ENCODE data around the gene GTF2E1.
"Not testable (repeated sequence)": the region's sequence is repeated elsewhere in the genome, so short reads cannot be mapped to it uniquely, and the experiment has no call there.

GTF2E1 gene

GRCh38 chr3:120742198-120742848, at the start of gene GTF2E1, which contains the start of gene RABL3:
GTF2E1 (plus strand) TSS chr3:120742744; CDS start chr3:120750553, 7,809 bp downstream.
RABL3 (minus strand) TSS chr3:120742516; CDS start chr3:120742507, 9 bp downstream.
- peak; percentile 100 for DNase-seq (ENCODE audit: low read depth)

GRCh38 chr3:120693439-120694171, 48.9 kb upstream of the GTF2E1 start:
- DNase-seq (ENCODE audit: low read depth): peak; percentile 74

DNA sequence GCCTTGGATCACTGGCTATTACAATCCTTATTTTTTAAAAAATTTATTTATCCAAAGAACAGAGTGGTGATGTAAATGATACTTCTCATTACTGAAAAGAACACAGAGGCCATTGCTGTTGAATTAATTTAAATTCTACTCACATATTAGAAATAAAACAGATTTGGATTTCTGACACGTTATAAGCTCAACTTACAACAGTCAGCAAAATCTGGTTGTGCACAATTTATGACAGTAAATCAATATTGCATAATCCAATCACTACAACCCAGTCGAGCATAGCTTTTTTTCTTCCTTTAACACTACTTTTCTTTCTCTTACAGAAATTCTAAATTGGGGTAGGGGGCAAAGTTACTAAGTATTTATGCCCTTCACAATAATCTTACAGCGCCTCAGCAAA, 43.2 kb upstream of the GTF2E1 start:
- no peak for DNase-seq (ENCODE audit: low read depth)

GRCh38 chr3:120705884-120706582, 36.5 kb upstream of the GTF2E1 start:
- peak; percentile 59 for DNase-seq (ENCODE audit: low read depth)

DNA sequence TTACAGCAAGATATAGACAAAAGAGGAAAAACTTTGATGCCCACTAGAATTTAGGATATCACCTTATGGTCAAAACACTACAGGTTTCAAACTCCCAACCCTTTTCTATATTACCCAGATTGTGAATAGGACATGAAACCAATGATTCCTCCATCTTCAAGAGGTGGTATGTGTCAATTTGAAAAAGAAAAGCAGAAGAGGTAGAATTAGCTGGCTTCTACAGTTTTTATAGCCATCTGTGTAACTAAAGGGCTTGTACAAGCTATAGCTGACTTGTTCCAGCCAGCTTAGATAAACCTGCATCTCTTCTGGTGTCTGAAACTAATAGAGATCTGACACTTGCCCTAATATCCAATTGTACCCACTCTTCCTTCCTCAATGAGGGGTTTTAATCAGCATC, 35.6 kb upstream of the GTF2E1 start:
- DNase-seq (ENCODE audit: low read depth): no peak

GRCh38 chr3:120708408-120708807, 34.1 kb upstream of the GTF2E1 start:
- DNase-seq (ENCODE audit: low read depth): no peak

GRCh38 chr3:120710369-120710768, 32.2 kb upstream of the GTF2E1 start:
- DNase-seq (ENCODE audit: low read depth): no peak

DNA sequence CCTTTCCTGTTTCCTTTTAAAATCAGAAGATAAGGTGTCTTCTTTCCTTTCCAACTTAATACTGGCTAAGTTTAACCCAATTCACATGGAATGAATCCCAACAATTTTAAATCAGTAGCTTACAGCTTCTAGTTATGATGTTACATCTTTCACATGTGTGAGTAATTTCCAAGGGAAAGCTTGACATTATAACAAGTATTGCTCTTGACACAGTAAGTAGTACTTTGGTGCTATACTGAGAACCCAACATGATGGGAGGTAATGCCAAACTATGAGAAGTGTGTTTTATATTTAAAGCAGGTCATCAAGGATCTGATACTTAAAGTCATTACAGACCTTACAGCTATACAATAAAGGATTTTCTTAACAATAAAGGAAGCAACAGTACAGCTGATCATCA, 29.3 kb upstream of the GTF2E1 start:
- no peak for DNase-seq (ENCODE audit: low read depth)

DNA sequence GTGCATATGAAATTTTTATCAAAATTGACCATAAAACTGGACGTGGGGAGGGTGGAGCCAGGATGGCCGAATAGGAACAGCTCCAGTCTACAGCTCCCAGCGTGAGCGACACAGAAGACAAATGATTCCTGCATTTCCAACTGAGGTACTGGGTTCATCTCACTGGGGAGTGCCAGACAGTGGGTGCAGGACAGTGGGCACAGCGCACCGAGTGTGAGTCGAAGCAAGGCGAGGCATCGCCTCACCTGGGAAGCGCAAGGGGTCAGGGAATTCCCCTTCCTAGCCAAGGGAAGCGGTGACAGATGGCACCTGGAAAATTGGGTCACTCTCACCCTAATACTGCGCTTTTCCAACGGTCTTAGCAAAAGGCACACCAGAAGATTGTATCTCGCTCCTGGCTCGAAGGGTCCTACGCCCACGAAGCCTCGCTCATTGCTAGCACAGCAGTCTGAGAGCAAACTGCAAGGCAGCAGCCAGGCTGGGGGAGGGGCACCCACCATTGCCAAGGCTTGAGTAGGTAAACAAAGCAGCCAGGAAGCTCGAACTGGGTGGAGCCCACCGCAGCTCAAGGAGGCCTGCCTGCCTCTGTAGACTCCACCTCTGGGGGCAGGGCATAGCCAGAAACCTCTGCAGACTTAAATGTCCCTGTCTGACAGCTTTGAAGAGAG, 23.2 kb upstream of the GTF2E1 start:
- DNase-seq (ENCODE audit: low read depth): peak; percentile 17

DNA sequence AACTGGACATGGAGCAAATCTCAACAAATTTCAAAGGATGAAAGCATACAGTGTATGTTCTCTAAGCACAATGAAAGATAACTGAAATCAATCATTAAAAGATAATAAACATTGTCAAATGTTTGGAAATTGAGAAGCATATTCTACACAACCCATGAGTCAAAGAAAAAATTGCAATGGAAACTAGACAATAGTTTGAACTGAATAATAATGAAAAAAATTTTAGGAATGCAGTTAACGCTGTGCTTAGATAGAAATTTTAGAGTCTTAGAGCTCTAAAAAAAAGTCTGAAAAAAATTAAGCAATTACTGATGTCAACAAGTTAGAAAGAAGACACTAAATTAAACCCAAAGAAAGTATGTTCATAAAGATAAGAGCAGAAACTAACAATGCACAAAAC, 15.8 kb upstream of the GTF2E1 start:
- peak; percentile 13 for DNase-seq (ENCODE audit: low read depth)

- DNase-seq (ENCODE audit: low read depth): no peak
These were observed 11.7 kb upstream of the GTF2E1 start for GRCh38 chr3:120730576-120731542.

- not testable (repeated sequence) for DNase-seq (ENCODE audit: low read depth)
These were observed 4.5 kb upstream of the GTF2E1 start for GRCh38 chr3:120738006-120738405.

GRCh38 chr3:120741320-120741719, 1.2 kb upstream of the GTF2E1 start:
- no peak for DNase-seq (ENCODE audit: low read depth)

- DNase-seq (ENCODE audit: low read depth): peak; percentile 44
These were observed 727 bp upstream of the GTF2E1 start for GRCh38 chr3:120741837-120742197.

GRCh38 chr3:120742849-120743365, 363 bp downstream of the GTF2E1 start:
- DNase-seq (ENCODE audit: low read depth): peak; percentile 24

DNA sequence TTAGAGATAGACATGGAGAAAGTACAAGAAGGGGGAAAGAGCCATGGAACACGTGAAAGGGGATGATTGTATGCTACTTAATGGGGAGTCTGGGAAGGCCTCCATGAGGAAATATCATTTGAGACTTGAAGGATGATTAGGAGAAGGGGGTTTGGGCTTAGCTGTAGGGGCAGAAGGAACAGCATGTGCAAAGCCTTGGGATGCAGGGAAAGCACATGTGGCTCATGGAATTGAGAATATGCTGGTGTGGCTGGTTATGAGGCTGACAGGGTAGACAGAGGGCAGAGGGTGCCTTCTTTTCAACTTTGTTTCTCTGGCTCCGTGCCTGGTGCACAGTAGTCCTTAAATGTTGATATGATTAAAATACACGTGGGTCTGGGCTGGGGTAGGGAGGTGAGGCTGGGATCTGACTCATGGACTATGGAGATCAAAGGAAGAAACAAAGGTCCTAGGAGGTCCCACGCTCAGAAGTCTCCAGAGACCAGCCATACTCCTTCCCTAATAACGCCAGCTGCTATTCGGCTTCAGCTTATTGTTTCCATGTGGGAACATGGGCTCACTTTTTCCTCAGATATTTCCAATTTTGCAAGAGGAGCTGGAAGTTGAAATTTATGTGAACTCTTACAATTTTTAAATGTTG, 1.1 kb downstream of the GTF2E1 start:
- no peak for DNase-seq (ENCODE audit: low read depth)

GRCh38 chr3:120745466-120745865, 2.9 kb downstream of the GTF2E1 start:
- no peak for DNase-seq (ENCODE audit: low read depth)

GRCh38 chr3:120749843-120750242, 7.3 kb downstream of the GTF2E1 start:
- no peak for DNase-seq (ENCODE audit: low read depth)

DNA sequence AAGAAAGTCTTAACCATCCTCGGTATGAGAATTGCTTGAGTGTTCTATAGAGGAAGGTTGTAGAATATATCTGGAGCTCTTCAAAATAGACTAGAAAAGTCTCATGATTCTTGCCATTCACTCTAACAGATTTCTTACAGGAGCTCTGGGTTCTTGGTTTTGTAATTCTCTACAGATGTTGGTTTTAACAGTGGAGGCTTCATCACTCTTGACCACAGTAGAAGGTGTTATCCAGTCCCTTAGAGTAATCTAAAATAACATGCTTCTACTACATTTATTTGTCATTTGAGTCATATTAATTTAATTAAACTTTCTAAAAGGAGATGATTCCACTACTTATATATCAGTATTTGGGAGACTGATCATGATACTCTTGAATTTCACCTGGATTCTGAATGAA, 9.7 kb downstream of the GTF2E1 start:
- DNase-seq (ENCODE audit: low read depth): no peak

DNA sequence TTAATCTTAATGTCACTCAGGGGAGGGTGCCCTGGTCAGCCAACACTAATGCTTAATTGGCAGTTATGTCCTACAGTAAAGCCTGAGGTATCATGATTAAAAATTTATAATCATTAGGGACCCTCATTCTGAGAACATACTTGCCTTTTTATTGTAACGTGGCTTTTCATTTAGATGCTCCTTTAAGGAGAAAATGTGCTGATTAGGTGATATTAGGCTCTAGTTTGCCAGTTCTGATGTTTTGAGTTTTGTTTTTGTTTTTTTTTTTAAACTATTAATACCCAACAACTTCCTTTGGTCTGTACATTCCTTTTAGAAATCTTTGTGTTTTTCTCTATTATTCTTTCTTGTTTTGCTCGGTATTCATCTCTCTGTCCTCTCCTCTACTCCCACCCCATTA, 10.3 kb downstream of the GTF2E1 start:
- DNase-seq (ENCODE audit: low read depth): no peak

DNA sequence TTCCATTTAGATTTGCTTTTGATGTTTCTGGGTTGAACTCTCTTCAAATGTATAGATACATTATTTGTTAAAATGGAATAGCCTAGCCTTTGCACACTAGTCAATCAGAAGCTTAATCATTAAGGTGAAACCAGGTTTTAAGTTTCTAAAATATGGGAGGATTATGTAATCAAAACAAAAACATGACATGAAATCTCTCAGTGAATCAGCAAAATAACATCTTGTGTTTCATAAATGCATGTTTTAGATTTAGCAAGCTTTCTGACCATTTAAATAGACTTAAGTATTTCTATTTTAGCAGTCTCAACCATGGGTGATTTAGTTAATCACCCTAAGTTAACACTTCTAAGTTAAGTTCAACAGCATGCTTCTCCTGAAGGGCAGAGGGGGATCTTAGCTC, 11.3 kb downstream of the GTF2E1 start:
- peak; percentile 43 for DNase-seq (ENCODE audit: low read depth)

Measured in amniotic epithelial cell (primary cell).